ENCODE data around the gene PAIP2B.

GRCh38 chr2:71220743-71221142 is 6.2 kb downstream of the PAIP2B start:
- TF ChIP-seq CTCF (IDR thresholded peaks at IDR 0.05) = no peak
- no peak for TF ChIP-seq POLR2A (IDR thresholded peaks at IDR 0.05)
